Activated CD8-positive, alpha-beta T cell treated with anti-CD3 and anti-CD28 coated beads, Interleukin-2, amount 10 ng/mL, durations not matched to agents 7 days and 5 days (primary cell): ENCODE measurements around the gene DPP10. TPM values are rescaled to one million over a fixed set of nuclear protein-coding genes. Genes with fewer than 3 reads are reported as not detected.

Experiments
- ATAC-seq: fragments of 150-1000 bp; cut with Tn5 transposase; one replicate; pipeline ENCODE4 v1.10.0; 2021; ENCODE audit warnings: moderate library complexity
- CTCF ChIA-PET: fragments of 350-600 bp; sonication (Branson Sonifier 250); formaldehyde crosslinking; loops from one replicate; lab custom pipeline; 2021; ENCODE audit warnings: antibody characterized with exemption; lab: Charles Lee
- POLR2A ChIA-PET: fragments of 350-600 bp; sonication (Branson Sonifier 250); formaldehyde crosslinking; loops from one replicate; lab custom pipeline; 2021; ENCODE audit warnings: antibody characterized with exemption; lab: Charles Lee
- DNase-seq: peaks from one replicate; pipeline ENCODE4 v3.0.0-alpha.2; 2020
- H3K27ac Mint-ChIP-seq: one replicate; pipeline ENCODE4 v1.8.0; 2021; ENCODE audit warnings: mild to moderate bottlenecking, mixed read lengths
- H3K27me3 Mint-ChIP-seq: one replicate; pipeline ENCODE4 v1.8.0; 2021; ENCODE audit warnings: low read depth, mixed read lengths
- H3K36me3 Mint-ChIP-seq: one replicate; pipeline ENCODE4 v1.8.0; 2021; ENCODE audit warnings: low read depth, mixed read lengths
- H3K4me1 Mint-ChIP-seq: one replicate; pipeline ENCODE4 v1.8.0; 2021; ENCODE audit warnings: low read depth, mixed read lengths
- H3K4me3 Mint-ChIP-seq: one replicate; pipeline ENCODE4 v1.8.0; 2021; ENCODE audit warnings: mild to moderate bottlenecking, mixed read lengths
- H3K9me3 Mint-ChIP-seq: one replicate; pipeline ENCODE4 v1.8.0; 2022; ENCODE audit warnings: mixed read lengths; ENCODE audit not compliant: insufficient read depth
- total RNA-seq, 2 experiments: library from RNA; stranded (reverse); gene quantifications; one replicate each; pipeline ENCODE4 v1.2.3, GENCODE V29; 2021

DPP10 gene
- total RNA-seq, 2 experiments from 2014 or later: not detected

DNA sequence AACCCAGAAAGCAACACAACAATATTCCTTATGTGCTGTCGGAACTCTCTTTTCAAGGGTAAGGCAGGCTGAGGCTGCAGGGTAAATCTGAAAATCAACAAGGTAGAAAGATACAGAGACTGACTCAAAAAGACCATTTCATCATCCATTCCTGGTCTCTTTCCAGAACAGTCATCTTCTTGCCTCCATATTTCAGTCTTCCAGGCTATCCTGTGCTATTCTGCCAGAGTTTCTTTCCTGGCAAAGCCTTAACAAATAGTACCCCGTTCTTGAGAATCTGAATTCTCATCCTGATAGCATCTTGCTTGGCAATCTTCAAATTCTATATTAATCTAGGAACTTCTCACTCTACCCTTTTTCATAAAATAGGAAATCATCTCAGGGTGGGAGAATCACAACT is 15.5 kb downstream of the DPP10 start:
- Mint-ChIP-seq H3K36me3 (no peaks in the 10 kb centered on the region), H3K4me3 (no peak overlapping the region), H3K27ac (no peak overlapping the region), H3K27me3 (no peaks in the 10 kb centered on the region), H3K4me1 (no peaks in the 10 kb centered on the region), H3K9me3 (no peaks in the 10 kb centered on the region)
- no peak for DNase-seq
- no peak for ATAC-seq
- ChIA-PET POLR2A (no interaction called here), CTCF (no interaction called here)

DNA sequence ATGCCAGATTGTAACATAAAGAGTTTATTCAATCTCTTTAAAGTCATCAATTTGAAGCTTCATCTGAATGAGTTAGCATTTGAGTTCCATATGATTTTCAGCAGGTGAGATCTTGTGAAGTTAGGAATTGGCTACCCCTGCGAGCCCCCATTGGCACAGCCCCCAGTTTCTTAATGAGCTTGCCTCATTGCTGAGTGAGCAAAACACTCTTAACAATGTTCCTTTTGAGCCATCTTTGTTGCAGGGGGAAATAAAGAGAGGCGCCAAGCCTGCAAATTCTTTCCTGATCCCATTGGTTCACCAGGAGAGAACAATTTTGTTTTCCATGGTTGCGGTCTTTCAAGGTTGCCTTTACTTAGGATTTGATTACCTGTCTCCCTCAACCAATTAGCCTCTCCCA is 18.7 kb downstream of the DPP10 start:
- ATAC-seq: no peak
- H3K27me3 Mint-ChIP-seq: no peaks in the 10 kb centered on the region
- no peaks in the 10 kb centered on the region for H3K9me3 Mint-ChIP-seq
- CTCF ChIA-PET: no interaction called here
- no peaks in the 10 kb centered on the region for H3K4me1 Mint-ChIP-seq
- H3K27ac Mint-ChIP-seq: no peak overlapping the region
- POLR2A ChIA-PET: no interaction called here
- no peaks in the 10 kb centered on the region for H3K36me3 Mint-ChIP-seq
- no peak overlapping the region for H3K4me3 Mint-ChIP-seq
- DNase-seq: no peak

DNA sequence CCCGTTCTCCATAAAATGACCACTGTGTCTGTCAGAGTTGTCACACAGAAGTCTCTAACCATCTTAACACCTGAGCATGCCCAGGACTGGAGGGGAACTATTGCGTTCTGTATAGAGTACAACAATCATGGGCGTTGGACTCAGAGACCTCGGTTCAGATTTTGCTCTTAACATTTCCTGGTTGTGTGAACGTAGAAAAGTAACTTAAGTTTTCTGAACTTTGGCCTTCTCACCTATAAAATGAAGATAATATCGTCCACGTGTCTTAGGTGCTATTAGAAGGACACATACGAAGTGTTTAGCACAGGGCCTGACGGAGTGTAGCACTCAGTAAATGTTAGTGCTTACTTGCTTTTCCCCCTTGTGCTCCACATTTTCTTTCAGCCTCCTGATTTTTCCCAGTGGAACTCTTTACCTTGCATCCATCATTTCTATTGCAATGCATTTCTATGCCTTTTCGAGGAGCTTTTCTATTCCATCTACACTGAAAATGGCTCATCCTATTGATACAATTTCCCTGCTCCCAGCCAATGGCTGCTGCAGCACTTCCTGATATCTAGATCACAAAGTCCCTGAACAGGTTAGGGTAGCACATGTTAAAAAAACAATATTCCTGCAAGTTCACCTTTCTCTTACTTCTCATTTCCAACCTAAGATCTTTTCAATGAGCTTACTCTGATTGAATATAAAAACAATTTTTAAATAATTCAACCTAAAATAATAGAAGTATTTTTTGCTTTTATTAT is 22.7 kb downstream of the DPP10 start:
- DNase-seq: no peak
- ChIA-PET POLR2A (no interaction called here), CTCF (no interaction called here)
- no peaks in the 10 kb centered on the region for H3K27me3 Mint-ChIP-seq
- no peaks in the 10 kb centered on the region for H3K4me1 Mint-ChIP-seq
- H3K9me3 Mint-ChIP-seq: no peaks in the 10 kb centered on the region
- no peak for ATAC-seq
- no peak overlapping the region for H3K4me3 Mint-ChIP-seq
- H3K36me3 Mint-ChIP-seq: no peaks in the 10 kb centered on the region
- H3K27ac Mint-ChIP-seq: no peak overlapping the region

DNA sequence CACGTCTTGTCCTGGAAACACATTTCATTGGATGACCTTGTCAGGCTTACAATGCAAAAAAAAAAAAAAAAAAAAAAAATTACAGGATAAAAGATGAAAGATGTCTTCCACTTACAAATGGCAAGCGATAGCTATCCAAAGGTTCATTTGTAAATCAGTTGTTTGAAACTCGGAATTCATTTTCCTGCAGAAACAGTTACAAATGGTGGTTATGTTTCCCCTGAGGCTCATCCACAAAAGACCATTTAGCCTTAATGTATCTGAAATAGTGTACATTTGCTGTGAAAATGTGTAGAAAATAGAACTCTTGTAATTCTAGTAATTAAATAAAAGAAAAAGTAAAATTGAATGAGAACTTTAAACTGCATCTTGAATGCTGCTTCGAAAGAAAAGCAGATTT is 25.9 kb downstream of the DPP10 start:
- no peaks in the 10 kb centered on the region for H3K36me3 Mint-ChIP-seq
- POLR2A ChIA-PET: no interaction called here
- H3K9me3 Mint-ChIP-seq: no peaks in the 10 kb centered on the region
- no peak overlapping the region for H3K4me3 Mint-ChIP-seq
- no peak overlapping the region for H3K27ac Mint-ChIP-seq
- no peak for ATAC-seq
- no peaks in the 10 kb centered on the region for H3K27me3 Mint-ChIP-seq
- no peak for DNase-seq
- no peaks in the 10 kb centered on the region for H3K4me1 Mint-ChIP-seq
- CTCF ChIA-PET: no interaction called here

DNA sequence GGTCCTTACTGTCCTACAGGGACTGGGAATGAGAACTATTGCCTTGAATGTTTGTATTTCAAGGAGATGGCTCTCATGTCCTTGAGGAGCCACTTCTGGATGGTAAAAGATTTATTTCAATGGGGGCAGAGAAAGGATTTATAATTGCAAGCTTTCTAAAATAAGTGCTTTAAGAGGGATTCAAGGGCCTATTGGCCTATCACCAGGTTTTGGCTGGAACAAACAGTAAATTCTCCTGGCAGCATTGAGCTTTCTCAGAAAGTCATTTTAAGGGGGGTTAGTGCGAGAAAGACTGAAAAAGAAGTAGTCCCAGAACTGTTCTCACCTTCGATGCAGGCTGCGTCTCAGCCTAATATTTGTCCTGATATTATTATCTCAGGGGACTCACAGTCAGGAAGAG is 29.8 kb downstream of the DPP10 start:
- Mint-ChIP-seq H3K27me3 (no peaks in the 10 kb centered on the region), H3K9me3 (no peaks in the 10 kb centered on the region), H3K4me3 (no peak overlapping the region), H3K27ac (no peak overlapping the region), H3K36me3 (no peaks in the 10 kb centered on the region), H3K4me1 (no peaks in the 10 kb centered on the region)
- CTCF ChIA-PET: no interaction called here
- POLR2A ChIA-PET: no interaction called here
- ATAC-seq (no peak), DNase-seq (no peak)

DNA sequence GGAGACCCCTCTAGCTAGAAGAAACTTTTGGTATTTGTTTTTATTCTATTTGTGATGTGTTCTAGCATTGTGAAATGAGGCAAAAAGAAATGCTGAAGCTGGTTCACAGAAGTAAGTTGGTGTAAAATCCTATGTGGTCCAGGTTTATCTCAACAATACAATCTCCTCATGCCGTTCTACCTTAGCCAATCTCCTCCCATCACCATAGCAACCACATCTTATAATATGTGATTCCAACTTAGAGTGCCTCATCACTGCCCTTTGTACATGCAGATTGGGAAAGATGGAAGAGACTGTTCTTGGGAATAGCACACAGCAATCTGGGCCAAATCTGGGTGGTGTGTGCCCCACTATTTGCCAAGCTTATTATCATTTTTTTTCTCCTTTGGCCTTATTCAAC is 30.3 kb downstream of the DPP10 start:
- DNase-seq: no peak
- CTCF ChIA-PET: no interaction called here

DNA sequence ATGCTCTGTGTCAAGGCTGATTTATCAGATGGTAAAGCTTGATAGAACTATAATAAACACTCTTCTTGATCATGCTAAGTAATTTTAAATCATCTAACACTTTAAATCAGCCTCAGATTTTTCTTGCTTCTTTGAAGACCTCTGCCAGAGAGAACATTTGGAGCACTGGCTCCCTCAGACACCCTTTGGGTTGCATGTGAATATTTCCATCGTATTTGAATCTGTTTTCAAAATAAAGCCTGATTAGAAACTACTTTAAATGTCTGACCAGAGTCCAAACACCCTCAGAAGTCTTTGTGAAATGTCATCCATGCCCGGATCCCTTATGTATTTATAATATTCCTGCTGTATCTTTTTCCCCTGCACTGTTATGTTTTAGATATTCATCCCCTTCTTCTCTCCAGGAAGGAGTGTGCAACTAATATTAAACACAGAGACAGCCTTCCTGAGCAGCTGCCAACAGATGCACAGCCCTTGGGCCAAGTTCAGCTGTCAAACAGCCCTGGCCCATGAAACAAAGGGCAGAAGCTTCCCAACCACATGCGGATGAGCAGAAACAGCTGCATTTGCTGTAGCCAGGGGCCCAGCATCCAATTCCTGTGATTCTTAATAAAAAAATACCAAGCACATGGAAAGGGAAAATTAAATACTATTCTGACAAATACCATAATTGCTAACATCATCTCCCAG is 46.5 kb downstream of the DPP10 start:
- ATAC-seq (no peak), DNase-seq (no peak)
- Mint-ChIP-seq H3K4me1 (no peaks in the 10 kb centered on the region), H3K9me3 (no peaks in the 10 kb centered on the region), H3K27ac (no peak overlapping the region), H3K36me3 (no peaks in the 10 kb centered on the region), H3K4me3 (no peak overlapping the region), H3K27me3 (no peaks in the 10 kb centered on the region)
- ChIA-PET CTCF (no interaction called here), POLR2A (no interaction called here)

More for the DNA sequence above, 30.3 kb downstream of the DPP10 start:
- H3K36me3 Mint-ChIP-seq: no peaks in the 10 kb centered on the region
- no peak overlapping the region for H3K4me3 Mint-ChIP-seq
- POLR2A ChIA-PET: no interaction called here
- H3K27ac Mint-ChIP-seq: no peak overlapping the region
- no peak for ATAC-seq
- no peaks in the 10 kb centered on the region for H3K27me3 Mint-ChIP-seq
- no peaks in the 10 kb centered on the region for H3K9me3 Mint-ChIP-seq
- H3K4me1 Mint-ChIP-seq: no peaks in the 10 kb centered on the region

DNA sequence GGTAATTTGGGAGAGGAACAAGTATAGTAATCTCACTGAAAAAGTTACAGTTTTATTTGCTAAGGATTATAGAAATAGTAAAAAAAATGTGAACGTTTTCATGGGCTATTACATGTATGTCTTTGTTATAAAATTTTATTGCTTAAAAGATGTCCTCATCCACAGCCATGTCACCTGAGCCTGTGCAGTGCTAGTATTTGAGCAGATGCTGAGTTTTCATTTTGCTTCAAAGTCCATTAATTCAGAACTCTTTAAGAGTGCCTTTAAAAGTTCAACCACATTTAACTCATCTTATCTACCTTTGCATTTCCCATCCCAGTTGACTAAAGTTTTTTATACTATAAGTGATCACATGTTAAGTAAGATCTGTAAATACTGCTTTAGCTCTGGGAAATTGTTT is 52.6 kb downstream of the DPP10 start:
- H3K27ac Mint-ChIP-seq: no peak overlapping the region
- H3K4me1 Mint-ChIP-seq: no peaks in the 10 kb centered on the region
- ATAC-seq (no peak), DNase-seq (no peak)
- no peaks in the 10 kb centered on the region for H3K9me3 Mint-ChIP-seq
- H3K36me3 Mint-ChIP-seq: no peaks in the 10 kb centered on the region
- POLR2A ChIA-PET: no interaction called here
- no peak overlapping the region for H3K4me3 Mint-ChIP-seq
- no peaks in the 10 kb centered on the region for H3K27me3 Mint-ChIP-seq
- CTCF ChIA-PET: no interaction called here

DNA sequence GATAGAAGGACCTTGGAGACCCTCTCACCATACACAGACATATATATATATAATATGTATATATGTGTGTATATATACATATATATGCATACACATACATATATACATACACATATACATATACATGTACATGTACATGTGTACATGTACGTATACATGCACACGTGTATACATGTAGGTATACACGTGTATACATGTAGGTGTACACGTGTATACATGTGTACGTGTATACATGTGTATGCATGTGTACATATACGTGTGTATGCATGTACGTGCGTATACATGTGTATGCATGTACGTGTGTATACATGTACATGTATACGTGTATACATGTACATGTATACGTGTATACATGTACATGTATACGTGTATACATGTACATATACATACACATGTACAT is 54.5 kb downstream of the DPP10 start:
- ATAC-seq (no peak), DNase-seq (no peak)
- no peaks in the 10 kb centered on the region for H3K9me3 Mint-ChIP-seq
- ChIA-PET POLR2A (no interaction called here), CTCF (no interaction called here)
- H3K4me1 Mint-ChIP-seq: no peaks in the 10 kb centered on the region
- H3K27me3 Mint-ChIP-seq: no peaks in the 10 kb centered on the region
- H3K27ac Mint-ChIP-seq: no peak overlapping the region
- no peaks in the 10 kb centered on the region for H3K36me3 Mint-ChIP-seq
- no peak overlapping the region for H3K4me3 Mint-ChIP-seq

DNA sequence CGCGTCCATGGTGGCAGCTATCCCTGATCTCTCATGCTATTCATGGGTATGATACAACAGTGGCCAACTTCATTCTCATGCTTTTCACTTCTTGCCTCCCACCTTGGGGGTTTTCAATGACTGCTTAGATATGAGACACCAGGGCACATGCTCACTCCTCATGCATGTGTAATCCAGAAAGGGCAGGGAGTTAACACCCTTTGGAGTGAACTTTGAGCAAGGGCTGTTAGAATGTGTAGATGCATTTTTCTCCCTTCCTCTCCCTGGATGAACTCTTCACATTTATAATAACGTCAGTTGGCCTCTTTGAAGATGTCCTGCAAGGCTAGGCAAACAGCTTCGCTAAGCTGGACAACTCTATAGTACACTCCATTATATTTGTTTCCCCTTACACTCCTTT is 56.7 kb downstream of the DPP10 start:
- CTCF ChIA-PET: no interaction called here
- DNase-seq (no peak), ATAC-seq (no peak)
- Mint-ChIP-seq H3K27ac (no peak overlapping the region), H3K36me3 (no peaks in the 10 kb centered on the region), H3K4me3 (no peak overlapping the region), H3K9me3 (no peaks in the 10 kb centered on the region), H3K4me1 (no peaks in the 10 kb centered on the region), H3K27me3 (no peaks in the 10 kb centered on the region)
- POLR2A ChIA-PET: no interaction called here

DNA sequence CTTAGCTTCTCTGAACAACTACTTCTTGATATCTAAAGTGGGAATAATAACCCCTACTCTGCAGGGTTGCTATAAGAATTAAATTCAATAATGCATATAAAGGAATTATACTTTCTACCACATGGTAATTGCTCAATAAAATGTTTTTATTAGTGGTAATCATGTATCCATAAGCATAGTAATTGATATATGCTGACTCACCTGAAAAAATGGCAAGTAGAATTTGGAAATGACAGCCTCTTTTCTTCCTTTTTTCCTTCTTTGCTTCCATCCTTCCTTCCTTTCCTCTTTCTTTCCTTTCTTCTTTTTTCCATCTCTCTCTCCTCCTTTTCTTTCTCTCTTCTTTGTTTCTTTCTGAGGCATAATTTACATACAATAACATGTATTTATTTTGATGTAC is 65.3 kb downstream of the DPP10 start:
- POLR2A ChIA-PET: no interaction called here

DNA sequence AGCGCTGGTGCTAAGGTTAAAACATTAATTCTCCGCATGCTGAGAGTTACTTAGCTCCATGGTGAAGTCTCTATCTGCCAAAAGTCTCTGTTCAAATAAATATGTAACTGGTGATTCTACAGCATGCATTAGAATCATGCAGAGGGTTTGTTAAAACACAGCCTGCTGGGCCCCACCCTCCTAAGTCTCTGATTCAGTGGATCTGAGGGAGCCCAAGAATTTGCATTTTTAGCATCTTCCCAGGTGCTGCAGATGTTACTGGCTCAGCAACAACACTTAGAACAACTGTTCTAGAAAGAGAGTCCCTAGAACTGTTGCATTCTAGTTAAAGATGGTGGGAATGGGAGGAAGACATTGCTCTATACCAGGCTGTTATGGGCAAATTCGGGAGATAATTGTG is 73.4 kb downstream of the DPP10 start:
- no peak for ATAC-seq
- H3K27me3 Mint-ChIP-seq: no peaks in the 10 kb centered on the region
- H3K9me3 Mint-ChIP-seq: no peaks in the 10 kb centered on the region
- ChIA-PET CTCF (no interaction called here), POLR2A (no interaction called here)
- no peak for DNase-seq
- no peak overlapping the region for H3K4me3 Mint-ChIP-seq
- no peak overlapping the region for H3K27ac Mint-ChIP-seq
- H3K36me3 Mint-ChIP-seq: no peaks in the 10 kb centered on the region
- H3K4me1 Mint-ChIP-seq: no peaks in the 10 kb centered on the region

More for the DNA sequence above, 65.3 kb downstream of the DPP10 start:
- no peaks in the 10 kb centered on the region for H3K4me1 Mint-ChIP-seq
- no peak overlapping the region for H3K27ac Mint-ChIP-seq
- no peak for DNase-seq
- no peak overlapping the region for H3K4me3 Mint-ChIP-seq
- CTCF ChIA-PET: no interaction called here
- H3K27me3 Mint-ChIP-seq: no peaks in the 10 kb centered on the region
- H3K36me3 Mint-ChIP-seq: no peaks in the 10 kb centered on the region
- no peaks in the 10 kb centered on the region for H3K9me3 Mint-ChIP-seq
- ATAC-seq: no peak
